ENCODE data around the gene PGM5. TPM values are rescaled to one million over a fixed set of nuclear protein-coding genes. Genes with fewer than 3 reads are reported as not detected.
A peak's percentile ranks its signal among the peaks of the same experiment; 100 is the strongest.

PGM5 gene
- polyA plus RNA-seq, 3 donors: 35.4 to 41.7 (median 35.6) TPM

DNA sequence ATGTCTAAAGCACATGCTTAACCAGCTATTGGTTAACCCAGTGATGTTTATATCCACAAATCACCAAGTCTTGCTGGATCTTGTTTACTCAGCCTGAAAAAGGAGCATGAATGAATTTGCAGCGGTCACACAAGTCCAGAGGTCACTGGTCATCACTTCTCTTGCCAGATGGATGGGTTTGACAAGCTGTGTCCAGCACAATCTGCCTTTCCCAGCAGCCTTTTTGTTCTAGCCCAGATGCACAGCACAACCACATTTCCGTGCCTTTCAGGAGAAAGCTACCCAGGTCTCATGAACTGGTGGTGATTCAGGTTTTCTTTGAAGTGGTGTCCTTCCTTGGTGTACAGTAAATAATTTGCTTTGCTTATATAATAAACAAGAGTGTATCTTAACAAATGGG, 152.1 kb downstream of the PGM5 start:
- no peak for DNase-seq (ENCODE audit: extremely low read depth in 1 of 11, low read depth in 9 of 11, low spot score in 4 of 11)

DNA sequence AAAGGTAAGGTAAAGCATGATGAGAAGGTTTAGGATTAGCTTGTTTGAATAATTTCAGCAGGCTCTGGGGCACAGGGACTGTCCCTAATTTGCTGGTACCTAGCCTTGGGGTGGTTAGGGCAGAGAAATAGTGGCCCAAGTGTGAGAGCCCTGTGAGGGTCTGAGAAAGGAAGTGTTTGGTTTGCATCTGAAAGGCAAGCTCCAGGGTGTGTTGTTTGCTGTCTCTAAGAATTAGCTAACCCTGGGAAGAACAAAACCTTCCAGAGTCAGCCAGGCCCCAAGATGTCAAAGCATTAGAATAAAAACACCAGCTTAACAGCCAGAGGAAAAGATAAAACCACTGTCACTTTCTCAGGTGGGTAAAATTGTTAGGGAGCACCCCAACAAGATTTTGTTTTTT, 153.3 kb downstream of the PGM5 start:
- no peak for DNase-seq (ENCODE audit: extremely low read depth in 1 of 11, low read depth in 9 of 11, low spot score in 4 of 11)

DNA sequence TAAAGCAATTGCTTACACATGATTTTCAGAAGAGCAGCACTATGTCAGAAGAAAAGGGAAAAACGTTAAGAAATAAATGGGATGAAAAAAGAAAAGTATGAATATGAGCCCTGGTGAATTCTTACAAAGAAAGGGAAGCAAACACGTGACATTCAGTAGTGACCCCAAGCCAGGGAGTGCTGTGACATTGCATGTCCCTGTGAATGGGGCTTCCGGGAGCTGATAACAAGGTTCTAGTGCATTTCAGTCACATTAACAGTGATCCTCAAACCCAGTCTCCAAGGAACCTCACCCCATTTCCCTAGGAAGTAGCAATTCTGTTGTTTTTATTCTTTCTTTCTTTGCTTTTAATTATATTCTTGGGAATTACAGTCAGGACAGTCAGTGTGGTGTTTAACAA, 157.0 kb downstream of the PGM5 start:
- no peak for DNase-seq (ENCODE audit: extremely low read depth in 1 of 11, low read depth in 9 of 11, low spot score in 4 of 11)

DNA sequence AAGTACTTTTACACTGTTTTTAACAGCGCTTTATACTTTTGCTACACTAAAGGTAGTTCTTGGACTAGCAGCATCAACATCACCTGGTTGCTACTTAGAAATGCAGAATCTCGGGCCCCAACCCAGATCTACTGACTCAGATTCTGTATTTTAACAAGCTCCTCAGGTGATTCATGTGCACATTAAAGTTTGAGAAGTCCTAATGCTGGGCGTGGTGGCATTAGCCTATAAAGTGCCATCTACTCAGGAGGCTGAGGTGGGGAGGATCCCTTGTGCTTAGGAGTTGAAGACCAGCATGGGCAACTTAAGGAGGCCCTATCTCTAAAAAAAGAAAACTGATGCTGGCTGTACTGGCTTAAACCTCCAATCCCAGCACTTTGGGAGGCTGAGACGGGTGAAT, 157.6 kb downstream of the PGM5 start:
- no peak for DNase-seq (ENCODE audit: extremely low read depth in 1 of 11, low read depth in 9 of 11, low spot score in 4 of 11)

DNA sequence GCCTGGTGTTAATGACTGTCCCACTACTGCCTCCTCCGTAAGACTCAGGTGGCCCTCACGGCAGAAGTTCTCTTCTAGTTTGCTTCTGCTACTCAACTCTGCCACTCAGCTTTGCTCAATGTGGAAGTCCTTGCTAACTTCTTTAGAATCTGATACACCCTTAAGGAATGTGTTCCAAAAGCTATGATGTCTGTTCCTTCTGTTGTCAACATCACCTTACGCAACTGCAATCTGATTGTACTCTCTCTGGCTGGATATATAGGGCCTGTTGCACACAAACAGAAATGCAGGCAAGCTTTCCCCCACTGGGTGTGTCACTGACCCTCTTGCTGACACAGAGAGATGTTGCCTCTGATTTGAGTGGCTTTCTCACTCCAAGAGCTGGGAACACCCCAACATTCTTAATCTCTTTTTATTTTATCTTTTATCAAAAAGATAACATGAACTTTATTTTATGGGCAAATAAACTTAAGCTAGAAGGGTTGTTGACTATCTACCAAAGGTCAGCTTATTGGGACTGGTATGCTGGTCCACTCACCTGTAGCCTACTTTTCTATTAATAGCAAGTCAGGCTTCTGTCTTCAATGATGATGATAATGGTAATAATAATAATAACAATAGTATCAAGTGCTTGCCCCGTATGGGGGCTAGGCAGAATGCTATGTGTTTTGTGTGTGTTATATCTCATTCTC, 159.1 kb downstream of the PGM5 start:
- DNase-seq (ENCODE audit: extremely low read depth in 1 of 11, low read depth in 9 of 11, low spot score in 4 of 11): no peak

DNA sequence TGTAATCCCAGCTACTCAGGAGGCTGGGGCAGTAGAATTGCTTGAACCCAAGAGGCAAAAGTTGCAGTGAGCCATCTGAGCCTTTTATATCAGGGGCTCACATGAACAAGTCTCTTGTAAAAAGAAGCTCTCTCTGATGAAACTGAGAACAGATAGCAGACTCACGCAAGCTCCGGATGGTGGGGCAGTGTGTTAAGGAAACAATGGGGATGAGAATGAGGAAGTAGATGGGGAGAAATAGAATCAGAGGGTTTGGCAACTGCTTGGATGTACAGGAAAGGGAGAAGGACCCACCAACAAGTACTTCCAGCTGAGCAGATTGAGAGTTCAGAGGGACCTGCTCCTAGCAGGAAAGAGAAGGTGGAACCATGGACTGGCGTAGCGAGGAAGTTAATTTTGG, 165.7 kb downstream of the PGM5 start:
- DNase-seq (ENCODE audit: extremely low read depth in 1 of 11, low read depth in 9 of 11, low spot score in 4 of 11): no peak

DNA sequence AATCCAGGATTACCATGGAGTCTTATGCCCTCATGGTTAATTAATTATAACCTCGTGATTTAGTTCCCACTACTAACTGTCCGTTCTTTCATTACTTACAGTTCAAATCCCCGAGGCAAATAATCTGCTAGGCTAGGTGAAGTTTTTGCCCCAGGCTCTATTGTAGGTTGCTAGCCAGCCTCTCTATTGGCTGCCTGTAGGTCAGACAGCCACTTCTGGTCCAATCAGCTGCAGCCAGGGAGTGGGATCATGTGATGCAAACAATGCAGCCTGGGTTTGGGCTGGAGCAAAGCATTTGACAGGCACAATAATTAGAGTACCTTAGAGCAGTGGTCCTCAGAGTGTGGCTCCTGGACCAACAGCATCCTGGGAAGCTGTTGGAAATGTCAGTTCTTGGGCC, 166.5 kb downstream of the PGM5 start:
- no peak for DNase-seq (ENCODE audit: extremely low read depth in 1 of 11, low read depth in 9 of 11, low spot score in 4 of 11)

DNA sequence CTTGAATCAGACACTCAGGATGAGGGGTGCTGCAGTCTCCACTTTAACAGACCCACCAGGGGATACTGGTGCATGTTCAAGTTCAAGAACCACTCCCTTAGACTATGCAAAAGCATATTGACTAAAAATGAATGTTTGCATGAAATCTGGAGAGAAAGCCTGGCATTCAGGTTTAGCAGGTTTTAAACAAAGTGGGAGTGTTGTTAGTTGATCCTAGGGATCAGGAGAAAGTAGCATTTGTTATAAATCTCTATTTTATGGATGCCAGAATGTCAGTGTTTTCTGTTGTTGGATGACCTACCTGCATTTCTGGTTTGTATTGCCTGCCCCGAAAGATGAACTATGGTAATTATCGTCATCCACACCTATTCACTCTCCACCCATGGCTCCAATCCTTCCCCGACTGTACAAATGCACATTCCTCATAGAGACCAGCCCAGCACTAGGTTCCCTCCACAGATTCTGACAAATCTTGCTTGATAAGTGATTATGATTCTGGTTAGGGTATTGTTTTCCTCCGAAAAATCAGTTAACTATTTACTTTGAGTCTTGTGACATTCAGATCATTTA, 167.0 kb downstream of the PGM5 start:
- DNase-seq (ENCODE audit: extremely low read depth in 1 of 11, low read depth in 9 of 11, low spot score in 4 of 11): no peak

DNA sequence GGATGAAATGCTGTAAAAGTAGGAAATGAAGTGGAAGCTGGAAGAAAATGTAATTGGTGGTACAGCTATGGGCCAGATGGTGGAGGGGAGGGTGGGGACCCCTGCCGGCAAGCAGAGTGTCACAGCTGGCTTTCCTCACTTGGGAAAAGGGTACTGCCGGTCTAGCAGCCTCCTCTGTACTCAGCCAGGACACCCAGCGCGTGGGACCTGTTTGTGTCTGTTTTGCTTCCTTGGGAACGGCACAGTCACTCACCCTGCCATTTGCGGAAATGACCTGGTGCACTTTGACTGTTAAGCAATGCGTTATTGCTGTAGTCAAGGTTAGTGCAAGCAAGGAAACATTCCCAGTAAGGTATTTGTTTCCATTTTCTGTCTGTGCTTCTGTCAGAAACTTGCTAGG, 174.2 kb downstream of the PGM5 start:
- peak in 10 of 11 donors; percentile 56 to 87 (median 72) for DNase-seq (ENCODE audit: extremely low read depth in 1 of 11, low read depth in 9 of 11, low spot score in 4 of 11)

DNA sequence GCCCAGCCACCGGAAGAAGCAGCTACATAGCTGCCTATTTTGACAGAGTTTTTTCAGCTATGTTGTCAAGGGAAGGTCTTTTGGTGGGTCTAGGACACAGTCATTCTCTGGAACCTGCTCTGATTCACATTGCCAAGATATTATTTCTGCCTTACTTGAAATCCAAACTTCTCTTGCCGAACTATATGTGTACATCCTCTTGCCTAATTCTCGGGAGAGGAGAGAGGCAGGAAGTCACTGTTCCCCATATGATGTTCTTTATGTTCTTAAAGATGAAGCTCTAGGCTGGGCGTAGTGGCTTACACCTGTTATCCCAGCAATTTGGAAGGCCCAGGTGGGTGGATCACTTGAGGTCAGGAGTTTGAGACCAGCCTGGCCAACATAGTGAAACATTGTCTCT, 175.7 kb downstream of the PGM5 start:
- no peak for DNase-seq (ENCODE audit: extremely low read depth in 1 of 11, low read depth in 9 of 11, low spot score in 4 of 11)

DNA sequence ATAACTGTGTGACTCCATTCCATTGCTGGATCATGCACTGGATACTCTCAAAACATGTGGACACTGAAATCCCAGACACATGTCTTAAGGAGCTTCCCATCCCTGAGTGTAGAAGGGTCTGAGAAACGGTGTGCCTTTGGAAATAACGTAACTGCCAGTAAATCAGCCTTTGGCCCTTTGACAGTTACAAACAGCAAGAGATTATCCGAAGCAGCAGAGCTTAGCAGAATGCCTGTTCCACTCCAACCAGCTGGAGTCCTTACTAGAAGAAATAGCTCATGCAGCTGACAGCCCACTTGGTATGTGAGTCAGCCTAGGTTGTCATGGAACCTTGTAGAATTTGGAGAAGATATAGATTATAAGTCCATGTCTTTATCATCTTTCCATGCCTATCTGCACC, 177.3 kb downstream of the PGM5 start:
- peak in 1 of 11 donors; percentile 64 for DNase-seq (ENCODE audit: extremely low read depth in 1 of 11, low read depth in 9 of 11, low spot score in 4 of 11)

DNA sequence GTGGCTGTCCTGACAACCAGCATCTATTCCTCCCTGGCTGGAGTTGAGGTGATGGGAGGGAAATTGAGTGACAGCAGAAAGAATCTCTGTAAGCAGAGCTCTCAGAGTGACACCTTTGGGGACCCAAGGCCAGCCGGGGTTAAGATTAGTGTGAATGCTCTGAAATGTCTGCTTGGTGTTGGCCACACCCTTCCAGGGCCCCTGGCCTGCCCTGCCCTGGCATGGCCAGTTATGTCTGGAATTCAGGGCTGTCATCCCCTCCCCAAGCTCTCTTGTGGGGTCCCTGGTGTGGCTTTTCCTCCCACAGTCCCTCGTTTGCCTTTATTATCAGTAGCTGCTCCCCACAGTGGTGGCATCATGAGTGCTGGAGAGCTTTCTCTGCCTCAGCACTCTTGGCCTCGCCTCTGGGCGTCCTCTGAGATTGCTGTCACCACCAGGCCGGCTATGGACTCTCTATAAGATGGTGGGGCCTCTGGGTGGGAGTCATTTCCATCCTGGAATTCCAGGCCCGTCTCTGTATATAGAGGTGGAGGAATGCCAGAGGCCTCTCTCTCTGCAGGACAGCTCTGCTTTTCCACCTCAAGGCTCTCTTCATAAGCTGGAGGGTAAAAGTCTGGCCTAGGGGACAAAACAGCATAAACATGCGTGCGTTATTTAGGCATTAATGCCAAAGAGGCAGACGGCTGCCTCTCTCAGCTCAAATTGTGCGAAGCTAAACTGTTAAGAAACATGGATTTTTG, 180.6 kb downstream of the PGM5 start:
- DNase-seq (ENCODE audit: extremely low read depth in 1 of 11, low read depth in 9 of 11, low spot score in 4 of 11): no peak

DNA sequence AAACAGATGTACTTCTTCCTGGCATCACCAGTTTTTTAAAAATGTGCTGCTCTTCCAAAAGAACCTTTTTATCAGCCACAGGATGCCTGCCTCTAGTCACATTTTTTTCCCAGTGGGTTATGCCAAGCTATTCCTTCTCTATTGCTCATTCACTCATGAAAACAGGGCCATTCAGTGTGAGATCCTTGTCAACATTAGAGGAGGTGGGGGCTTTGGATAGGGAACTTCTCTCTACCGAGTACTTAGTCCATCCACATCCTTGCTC, 181.1 kb downstream of the PGM5 start:
- no peak for DNase-seq (ENCODE audit: extremely low read depth in 1 of 11, low read depth in 9 of 11, low spot score in 4 of 11)

DNA sequence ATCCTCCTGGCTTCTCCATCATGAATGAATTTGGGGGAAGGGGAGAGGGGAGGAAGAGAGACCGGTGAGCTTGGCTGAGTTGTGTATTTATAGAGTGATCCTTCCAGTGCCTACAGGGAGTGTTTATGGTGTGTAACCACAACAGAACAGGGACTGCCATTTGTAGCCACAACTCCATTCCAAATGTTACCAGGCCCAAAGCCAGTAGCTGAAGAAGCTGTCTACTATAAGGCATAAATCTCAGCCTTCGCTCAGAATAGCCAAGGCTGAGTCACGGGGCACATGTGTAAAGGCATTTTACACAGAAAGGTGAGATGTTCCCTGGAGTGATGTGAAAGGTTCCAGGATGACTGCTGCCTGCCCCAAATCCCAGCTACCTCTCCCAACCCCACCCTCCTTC, 181.8 kb downstream of the PGM5 start:
- DNase-seq (ENCODE audit: extremely low read depth in 1 of 11, low read depth in 9 of 11, low spot score in 4 of 11): no peak

DNA sequence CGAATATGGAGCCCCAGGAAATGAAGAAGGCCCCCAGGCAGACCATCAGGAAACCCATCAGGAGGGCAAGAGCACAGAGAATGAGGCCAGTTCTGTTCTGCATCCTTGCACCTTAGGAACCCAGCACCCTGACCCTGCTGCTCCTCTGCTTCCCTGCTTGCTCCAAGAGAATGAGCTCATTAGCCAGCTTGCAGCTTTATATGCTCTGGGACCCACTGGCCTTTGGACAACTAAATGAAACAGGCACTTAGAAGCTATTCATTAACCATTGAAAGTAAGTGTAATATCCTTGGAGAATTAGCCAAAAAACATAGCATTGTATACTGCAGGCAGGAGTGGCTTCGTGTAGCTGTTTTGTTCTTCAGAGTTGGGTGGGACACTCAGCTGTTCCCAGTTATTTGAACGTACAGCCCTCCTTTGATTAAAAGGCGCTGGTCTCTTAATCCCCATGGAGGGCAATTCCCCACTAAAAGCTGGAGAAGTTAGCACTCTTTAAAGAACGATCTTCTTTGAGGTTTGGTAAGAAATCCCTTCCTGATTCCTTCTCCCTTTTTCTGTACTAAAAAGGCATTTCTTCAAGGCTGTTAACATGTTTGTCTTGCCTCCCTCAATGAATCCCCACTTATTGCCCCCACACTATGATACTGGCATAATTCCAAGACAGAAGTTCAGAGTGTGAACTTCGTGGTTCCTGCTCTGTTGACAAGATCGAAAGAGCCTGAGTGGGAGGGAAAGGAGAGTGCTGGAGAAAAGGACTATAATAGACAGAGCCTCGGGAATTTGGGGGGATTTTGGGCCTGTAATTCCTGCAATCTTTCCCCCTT, 184.5 kb downstream of the PGM5 start, which contains the start of gene TMEM252:
TSS of gene TMEM252 (minus strand) at position 172 of the 824 bp plus-strand sequence. CDS start at position 103, 69 bp downstream.
- peak in 1 of 11 donors; percentile 41 for DNase-seq (ENCODE audit: extremely low read depth in 1 of 11, low read depth in 9 of 11, low spot score in 4 of 11)

DNA sequence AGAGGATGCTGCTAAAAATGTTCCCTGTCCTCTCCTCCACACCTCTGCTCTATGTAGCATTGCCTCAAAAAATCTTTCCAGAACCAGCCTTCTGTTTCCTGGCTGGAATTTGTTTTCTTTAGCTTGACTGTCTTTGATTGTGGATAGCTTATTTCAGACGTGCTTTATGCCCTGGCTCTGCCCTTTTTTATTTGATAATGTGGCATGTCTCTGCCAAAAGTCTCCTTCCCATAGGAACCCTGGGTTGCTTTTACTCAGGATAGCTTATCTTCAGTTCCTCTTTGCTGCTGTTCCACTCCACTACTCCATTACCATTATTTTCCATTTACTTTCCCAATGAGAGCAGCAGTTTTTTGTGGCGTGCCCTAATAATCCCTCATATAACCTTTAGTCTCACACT, 185.2 kb downstream of the PGM5 start:
- no peak for DNase-seq (ENCODE audit: extremely low read depth in 1 of 11, low read depth in 9 of 11, low spot score in 4 of 11)

DNA sequence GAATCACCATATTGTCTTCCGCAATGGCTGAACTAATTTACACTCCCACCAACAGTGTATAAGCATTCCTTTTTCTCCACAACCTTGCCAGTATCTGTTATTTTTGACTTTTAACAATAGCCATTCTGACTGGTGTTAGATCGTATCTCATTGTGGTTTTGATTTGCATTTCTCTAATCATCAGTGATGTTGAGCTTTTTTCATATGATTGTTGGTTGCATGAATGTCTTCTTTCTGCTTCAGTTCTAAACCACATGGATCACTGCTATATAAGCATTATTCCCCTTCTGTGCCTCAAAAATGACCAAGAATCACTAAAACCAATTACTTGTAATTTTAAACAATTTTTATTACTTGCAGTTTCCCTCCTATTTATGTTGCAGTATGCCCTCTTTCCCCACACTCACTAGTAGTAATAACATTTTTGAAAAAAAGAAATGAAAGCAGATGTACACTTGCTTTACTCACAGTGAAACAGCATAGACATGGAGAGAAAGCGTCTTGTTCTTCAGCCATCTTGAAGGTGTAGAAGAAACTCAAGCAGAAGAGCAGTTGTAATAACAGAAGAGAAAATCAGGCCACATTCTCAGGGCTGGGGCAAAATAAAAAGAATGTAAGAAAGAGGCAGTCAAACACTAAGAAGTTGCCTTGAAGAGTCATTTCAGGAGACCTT, 188.8 kb downstream of the PGM5 start:
- DNase-seq (ENCODE audit: extremely low read depth in 1 of 11, low read depth in 9 of 11, low spot score in 4 of 11): no peak

DNA sequence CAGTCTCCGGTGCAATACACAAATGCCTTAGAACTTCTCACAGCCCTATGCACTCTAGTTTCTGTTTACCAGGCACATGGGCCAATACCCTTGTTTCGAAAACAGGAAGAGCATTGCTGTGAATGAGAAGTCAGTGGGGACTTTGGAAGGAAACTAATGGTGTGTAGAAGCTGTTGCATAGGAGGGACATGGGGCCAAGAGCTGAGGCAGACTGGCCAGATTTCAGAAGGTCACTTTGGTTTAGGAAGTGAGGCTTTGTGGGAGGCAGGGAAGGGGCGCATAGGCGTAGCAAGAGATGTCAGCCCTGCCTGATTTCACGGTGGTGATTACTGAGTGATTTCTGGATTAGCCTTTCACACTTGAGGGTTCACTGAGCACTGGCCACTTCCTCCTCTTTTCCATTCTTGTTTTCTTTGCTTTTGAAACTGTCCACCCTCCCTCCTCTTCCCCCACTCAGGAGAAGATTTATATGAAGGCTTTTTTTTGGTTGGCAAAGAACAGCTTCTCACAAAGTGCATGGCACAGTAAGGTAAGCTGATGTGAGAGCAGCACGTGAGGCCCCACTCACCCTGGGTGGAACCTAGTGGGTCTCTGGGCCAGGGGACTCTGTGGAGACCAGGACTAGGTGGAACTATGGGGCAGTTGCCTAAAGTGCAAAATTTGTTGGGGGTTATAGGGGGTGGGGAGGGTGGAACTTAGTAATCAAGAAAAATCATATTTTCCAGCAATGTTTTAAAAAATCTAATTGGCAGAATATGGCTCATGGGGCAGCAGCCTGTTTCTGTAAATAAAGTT, 190.4 kb downstream of the PGM5 start:
- peak in 6 of 11 donors; percentile 60 to 79 (median 74) for DNase-seq (ENCODE audit: extremely low read depth in 1 of 11, low read depth in 9 of 11, low spot score in 4 of 11)
